HL-60/S4 (cell line): ENCODE measurements around the gene ZBTB7B.

Experiments
- in situ Hi-C: fragments of 300-500 bp; cut with MboI; formaldehyde crosslinking; loops from 2 replicates; pipeline ENCODE4 v1.14.3; 2022; ENCODE audit warnings: low sequenced_read_pairs

Gene ZBTB7B

GRCh38 chr1:155034318-155035208 lies 32.0 kb downstream of the ZBTB7B start:
- in situ Hi-C loops, result no loop called here

GRCh38 chr1:155035936-155036335 lies 33.3 kb downstream of the ZBTB7B start:
- in situ Hi-C loops, result no loop called here

DNA sequence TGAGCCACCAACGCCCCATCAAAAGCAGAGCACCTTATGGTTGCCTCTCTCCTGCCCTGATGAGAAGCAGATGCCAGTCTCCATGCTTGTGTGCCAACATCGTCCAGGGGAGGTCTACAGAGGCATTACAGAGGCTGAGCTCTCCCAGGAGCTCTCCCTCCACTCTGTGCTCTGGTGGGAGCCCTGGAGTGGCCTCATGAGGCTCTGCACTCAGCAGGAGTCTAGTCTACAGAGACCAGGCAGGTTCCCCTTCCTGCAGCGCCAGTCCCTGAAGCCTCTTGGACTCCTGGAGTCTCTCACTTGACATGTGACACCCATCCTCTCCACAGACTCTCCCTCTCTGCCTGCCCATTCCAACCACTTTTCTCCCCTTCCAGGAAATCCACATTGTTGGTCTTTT lies 34.4 kb downstream of the ZBTB7B start:
- in situ Hi-C loops, result no loop called here

- in situ Hi-C loops, result no loop called here
Measured at GRCh38 chr1:155037851-155038441, 35.3 kb downstream of the ZBTB7B start.

DNA sequence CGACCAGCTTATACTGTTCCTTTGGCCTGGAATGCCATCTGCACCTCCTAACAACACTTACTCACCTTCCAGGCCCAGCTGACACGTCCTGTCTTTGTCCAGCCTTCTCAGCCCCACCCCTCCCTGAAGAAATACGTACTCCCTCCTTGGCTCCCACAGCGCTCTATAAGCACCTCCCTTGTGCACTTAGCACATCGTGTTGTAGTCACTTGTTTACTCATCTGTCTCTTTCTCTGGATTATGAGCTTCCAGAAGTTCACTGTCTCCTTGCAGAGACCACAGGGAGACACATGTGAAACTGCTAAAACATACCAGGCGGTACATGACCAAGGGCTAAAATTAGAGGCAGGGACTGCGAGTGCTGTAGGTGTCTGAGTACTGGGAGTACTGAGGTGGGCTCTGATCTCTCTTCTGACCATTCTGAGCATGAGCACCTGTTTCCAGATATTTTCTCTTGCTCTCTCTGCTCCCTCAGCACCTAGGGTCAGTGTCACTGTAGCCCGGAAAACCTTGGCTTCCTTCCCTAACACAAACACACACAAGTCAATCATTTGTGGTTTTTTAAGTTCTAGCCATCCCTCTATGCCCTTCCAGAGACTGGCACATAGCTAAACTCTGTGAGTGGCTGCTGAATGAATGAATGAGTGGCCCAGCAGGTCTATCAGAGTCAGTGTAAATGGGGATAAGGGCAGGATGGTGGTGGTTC lies 36.2 kb downstream of the ZBTB7B start:
- in situ Hi-C loops, result no loop called here

- in situ Hi-C loops, result no loop called here
Measured at GRCh38 chr1:155039308-155039669, 36.7 kb downstream of the ZBTB7B start.

- in situ Hi-C loops, result no loop called here
Measured at GRCh38 chr1:155040358-155041093, 37.9 kb downstream of the ZBTB7B start.

DNA sequence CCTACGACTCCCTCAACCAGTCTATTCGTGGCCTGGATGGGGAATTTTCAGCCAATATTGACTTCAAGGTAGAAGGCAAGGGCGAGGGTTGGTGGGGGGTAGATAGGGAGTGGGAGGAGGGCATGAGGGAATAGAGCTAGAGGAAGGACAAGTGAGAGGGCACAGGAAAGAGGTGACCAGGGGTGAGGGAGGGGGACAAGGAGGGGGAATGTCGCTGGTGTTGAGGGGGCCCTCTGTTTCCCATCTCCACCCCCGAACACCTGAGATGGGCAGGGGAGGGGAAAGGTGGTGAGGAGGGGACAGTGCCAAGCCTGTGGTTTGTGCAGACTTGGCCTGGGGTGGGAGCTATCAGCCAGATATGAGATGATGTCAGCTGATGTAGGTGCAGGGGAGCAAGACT lies 40.2 kb downstream of the ZBTB7B start:
- in situ Hi-C loops, result no loop called here

GRCh38 chr1:155043301-155043702 lies 40.7 kb downstream of the ZBTB7B start:
- in situ Hi-C loops, result no loop called here

- in situ Hi-C loops, result no loop called here
Measured at GRCh38 chr1:155043793-155044192, 41.2 kb downstream of the ZBTB7B start.

- in situ Hi-C loops, result no loop called here
Measured at GRCh38 chr1:155044365-155044764, 41.8 kb downstream of the ZBTB7B start.

DNA sequence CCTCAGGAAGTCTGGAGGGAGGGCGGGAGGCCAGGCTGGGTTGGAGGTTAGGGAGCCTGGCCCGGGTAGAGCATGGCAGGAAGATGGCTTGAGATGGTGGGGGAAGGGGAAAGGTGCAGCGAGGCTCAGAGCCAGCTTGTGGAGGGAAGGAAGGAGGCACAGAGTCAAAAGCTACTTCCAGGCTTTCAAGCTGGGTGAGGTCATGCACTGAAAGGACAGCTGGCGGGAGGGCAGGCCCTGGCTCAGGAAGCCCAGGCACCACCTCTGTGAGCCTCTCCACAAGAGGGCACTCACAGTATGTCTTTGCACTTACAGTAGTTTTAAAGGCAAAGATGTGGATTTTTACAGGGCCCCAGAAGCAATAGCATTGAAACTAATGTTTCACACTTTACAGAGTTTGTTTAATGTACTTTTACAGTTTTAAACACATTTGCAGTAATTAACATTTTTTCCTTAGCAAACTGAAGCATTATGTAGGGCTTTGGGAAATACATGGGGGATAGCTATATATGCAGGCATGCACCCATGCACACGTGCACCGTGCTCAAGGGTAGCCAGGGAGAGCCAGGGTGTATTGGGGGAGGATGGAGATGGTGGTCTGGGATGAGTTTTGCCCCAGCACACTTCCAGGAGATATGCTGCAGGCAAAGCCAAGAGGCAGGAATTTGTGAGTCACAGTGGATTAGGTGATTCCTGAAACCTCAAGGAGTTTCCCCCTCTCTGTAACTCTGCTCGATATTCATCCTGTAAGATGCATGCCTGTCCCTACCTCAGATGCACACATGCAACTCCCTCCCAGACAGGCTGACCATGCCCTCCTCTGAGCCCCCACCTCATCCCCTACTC lies 42.4 kb downstream of the ZBTB7B start:
- in situ Hi-C loops, result no loop called here

DNA sequence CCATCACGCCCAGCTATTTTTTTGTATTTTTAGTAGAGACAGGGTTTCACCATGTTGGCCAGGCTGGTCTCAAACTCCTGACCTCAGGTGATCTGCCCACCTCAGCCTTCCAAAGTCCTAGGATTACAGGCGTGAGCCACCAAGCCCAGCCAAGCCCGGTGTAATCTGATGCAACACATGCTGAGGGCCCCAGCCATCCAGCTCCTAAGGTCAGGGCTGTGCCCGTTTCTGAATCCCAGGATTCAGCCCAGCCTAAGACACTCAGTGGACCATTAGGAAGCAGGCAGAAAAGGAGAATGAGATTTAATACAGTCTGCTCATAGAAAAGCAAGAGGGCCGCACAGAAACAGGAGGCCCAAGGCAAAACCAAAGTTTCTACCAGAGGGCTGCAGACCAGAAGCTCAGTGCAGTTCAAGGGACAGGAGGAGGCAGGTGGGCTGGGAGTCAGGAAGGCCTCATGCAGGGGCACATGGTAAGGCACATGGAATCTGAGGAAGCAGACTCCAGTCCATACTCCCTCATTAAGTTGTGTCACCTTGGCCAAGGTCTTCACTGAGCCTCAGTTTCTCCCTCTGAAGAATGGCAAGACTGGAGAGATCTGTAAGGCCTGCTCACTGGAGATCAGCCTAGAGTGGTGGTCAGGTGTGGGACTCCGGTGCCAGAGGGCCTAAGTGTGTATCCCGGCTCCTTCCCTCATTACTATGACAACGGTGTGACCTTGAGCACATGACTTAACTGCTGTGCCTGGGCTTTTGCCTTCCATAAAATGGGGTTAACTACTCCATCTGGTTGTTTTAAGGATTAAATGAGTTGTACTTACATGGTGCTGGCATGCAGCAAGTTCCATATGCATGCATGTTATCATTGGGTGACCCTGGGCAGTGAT lies 46.1 kb downstream of the ZBTB7B start:
- in situ Hi-C loops, result no loop called here

- in situ Hi-C loops, result loop anchor here (25.0 kb wide), 1 partner anchor 488 kb away; the partner anchor contains the start of genes CHRNB2 and UBE2Q1
Measured at GRCh38 chr1:155049651-155050559, 47.3 kb downstream of the ZBTB7B start.

GRCh38 chr1:155050560-155051341 lies 48.1 kb downstream of the ZBTB7B start, which contains the start of gene ADAM15:
ADAM15 (plus strand) TSS chr1:155051316; CDS start chr1:155051387, 71 bp downstream.
- in situ Hi-C loops, result loop anchor here (25.0 kb wide), 1 partner anchor 488 kb away; the partner anchor contains the start of genes CHRNB2 and UBE2Q1

DNA sequence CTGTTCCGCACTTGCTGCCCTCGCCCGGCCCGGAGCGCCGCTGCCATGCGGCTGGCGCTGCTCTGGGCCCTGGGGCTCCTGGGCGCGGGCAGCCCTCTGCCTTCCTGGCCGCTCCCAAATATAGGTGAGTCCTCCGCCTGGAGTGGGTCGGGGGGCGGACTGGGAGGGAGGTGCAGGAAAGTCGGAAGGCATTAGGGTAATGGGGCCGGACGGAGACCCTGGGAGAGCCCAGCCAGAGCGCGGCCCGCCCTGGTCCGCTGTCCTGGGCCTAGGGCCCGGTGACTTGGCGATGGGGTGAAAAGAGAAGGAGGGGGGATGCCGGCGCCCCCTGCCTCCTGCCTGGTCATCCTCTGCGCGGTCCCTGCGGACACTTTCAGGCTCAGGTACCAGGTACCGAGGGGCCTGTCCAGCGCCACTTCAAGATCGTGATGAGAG lies 48.8 kb downstream of the ZBTB7B start:
- in situ Hi-C loops, result loop anchor here (25.0 kb wide), 1 partner anchor 489 kb away; the partner anchor contains the start of genes CHRNB2 and UBE2Q1
